Islet precursor cell (in vitro differentiated cells): ENCODE data around the gene SSNA1.
A peak's percentile ranks its signal among the peaks of the same experiment; 100 is the strongest.
"Not testable (repeated sequence)": the region's sequence is repeated elsewhere in the genome, so short reads cannot be mapped to it uniquely, and the experiment has no call there.

Source experiments
- DNase-seq: peaks from one replicate; pipeline ENCODE4 v3.0.0-alpha.2; 2018

The SSNA1 gene

GRCh38 chr9:137234055-137234697 lies 45.7 kb downstream of the SSNA1 start:
- DNase-seq = no peak

- DNase-seq = no peak
Measured at GRCh38 chr9:137234758-137235423, 46.4 kb downstream of the SSNA1 start.

- DNase-seq = no peak
Measured at GRCh38 chr9:137235424-137236237, 47.2 kb downstream of the SSNA1 start.

GRCh38 chr9:137236238-137236935 lies 47.9 kb downstream of the SSNA1 start:
- peak; percentile 90 for DNase-seq

- DNase-seq = no peak
Measured at GRCh38 chr9:137236936-137237421, 48.5 kb downstream of the SSNA1 start.

- no peak for DNase-seq
Measured at GRCh38 chr9:137237759-137238726, 49.6 kb downstream of the SSNA1 start.

- not testable (repeated sequence) for DNase-seq
Measured at GRCh38 chr9:137239541-137240200, 51.2 kb downstream of the SSNA1 start.
